Memory B cell (primary cell): Measurements from ENCODE around the gene TMPRSS11E.
A peak's percentile ranks its signal among the peaks of the same experiment; 100 is the strongest.
"Not testable (repeated sequence)": the region's sequence is repeated elsewhere in the genome, so short reads cannot be mapped to it uniquely, and the experiment has no call there.

Source experiments
- ATAC-seq: fragments of 150-1000 bp; cut with Tn5 transposase; 2 replicates; pipeline ENCODE4 v1.10.0; 2021; ENCODE audit warnings: low read depth, mild to moderate bottlenecking, moderate library complexity
- DNase-seq, 2 donors: peaks; one replicate each; pipeline ENCODE4 v3.0.0; 2022; ENCODE audit warnings: low spot score in 2 of 2
- H3K27ac Mint-ChIP-seq: one replicate; pipeline ENCODE4 v1.8.0; 2022; ENCODE audit warnings: mild to moderate bottlenecking, moderate library complexity, mixed read lengths
- H3K27me3 Mint-ChIP-seq: one replicate; pipeline ENCODE4 v1.8.0; 2022; ENCODE audit warnings: mixed read lengths
- H3K36me3 Mint-ChIP-seq: one replicate; pipeline ENCODE4 v1.8.0; 2022; ENCODE audit warnings: mild to moderate bottlenecking, mixed read lengths
- H3K4me1 Mint-ChIP-seq: one replicate; pipeline ENCODE4 v1.8.0; 2022; ENCODE audit warnings: mixed read lengths
- H3K4me3 Mint-ChIP-seq: one replicate; pipeline ENCODE4 v1.8.0; 2022; ENCODE audit warnings: mild to moderate bottlenecking, moderate library complexity, mixed read lengths
- H3K9me3 Mint-ChIP-seq: one replicate; pipeline ENCODE4 v1.8.0; 2022; ENCODE audit warnings: mixed read lengths

The TMPRSS11E gene

GRCh38 chr4:68447201-68447600 is at the start of gene TMPRSS11E:
Gene TMPRSS11E (plus strand): TSS chr4:68447463. CDS start chr4:68447513, 50 bp downstream.
- no peak within 1 kb of the TSS for H3K27ac Mint-ChIP-seq
- peaks cover 2% of the 10 kb centered on the region for H3K36me3 Mint-ChIP-seq
- DNase-seq = no peak
- no peaks in the 10 kb centered on the region for H3K27me3 Mint-ChIP-seq
- peaks cover 16% of the 10 kb centered on the region for H3K4me1 Mint-ChIP-seq
- H3K9me3 Mint-ChIP-seq = peaks cover 2% of the 10 kb centered on the region
- peak; percentile 38 for ATAC-seq
- H3K4me3 Mint-ChIP-seq = no peak within 1 kb of the TSS

- peaks cover 2% of the 10 kb centered on the region for H3K9me3 Mint-ChIP-seq
- H3K4me3 Mint-ChIP-seq = no peak overlapping the region
- H3K36me3 Mint-ChIP-seq = no peaks in the 10 kb centered on the region
- no peak overlapping the region for H3K27ac Mint-ChIP-seq
- no peak for ATAC-seq
- H3K4me1 Mint-ChIP-seq = peaks cover 7% of the 10 kb centered on the region
- no peak for DNase-seq
- H3K27me3 Mint-ChIP-seq = peaks cover 3% of the 10 kb centered on the region
These were observed 48.0 kb upstream of the TMPRSS11E start for GRCh38 chr4:68399306-68399705.

- peaks cover 5% of the 10 kb centered on the region for H3K4me1 Mint-ChIP-seq
- DNase-seq (no peak), ATAC-seq (no peak)
- H3K36me3 Mint-ChIP-seq = no peaks in the 10 kb centered on the region
- H3K27ac Mint-ChIP-seq = no peak overlapping the region
- no peak overlapping the region for H3K4me3 Mint-ChIP-seq
- H3K9me3 Mint-ChIP-seq = peaks cover 2% of the 10 kb centered on the region
- H3K27me3 Mint-ChIP-seq = peaks cover 4% of the 10 kb centered on the region
These were observed 46.0 kb upstream of the TMPRSS11E start for GRCh38 chr4:68401231-68401630.

GRCh38 chr4:68404153-68404552 is 43.1 kb upstream of the TMPRSS11E start:
- Mint-ChIP-seq H3K27ac (no peak overlapping the region), H3K4me3 (no peak overlapping the region), H3K36me3 (no peaks in the 10 kb centered on the region), H3K4me1 (peaks cover 2% of the 10 kb centered on the region), H3K27me3 (peaks cover 4% of the 10 kb centered on the region), H3K9me3 (peaks cover 2% of the 10 kb centered on the region)
- DNase-seq = no peak
- no peak for ATAC-seq

GRCh38 chr4:68405718-68406478 is 41.4 kb upstream of the TMPRSS11E start:
- not testable (repeated sequence) for H3K4me1 Mint-ChIP-seq, ATAC-seq, H3K9me3 Mint-ChIP-seq, H3K27ac Mint-ChIP-seq, H3K36me3 Mint-ChIP-seq, DNase-seq, H3K4me3 Mint-ChIP-seq, H3K27me3 Mint-ChIP-seq

- Mint-ChIP-seq H3K27me3 (peaks cover 6% of the 10 kb centered on the region), H3K4me3 (no peak overlapping the region), H3K27ac (no peak overlapping the region), H3K36me3 (no peaks in the 10 kb centered on the region), H3K9me3 (no peaks in the 10 kb centered on the region), H3K4me1 (no peaks in the 10 kb centered on the region)
- ATAC-seq (no peak), DNase-seq (no peak)
These were observed 40.8 kb upstream of the TMPRSS11E start for GRCh38 chr4:68406479-68406859.

- DNase-seq, H3K4me3 Mint-ChIP-seq, H3K27ac Mint-ChIP-seq, H3K36me3 Mint-ChIP-seq, H3K9me3 Mint-ChIP-seq, H3K4me1 Mint-ChIP-seq, H3K27me3 Mint-ChIP-seq, ATAC-seq: not testable (repeated sequence)
These were observed 40.0 kb upstream of the TMPRSS11E start for GRCh38 chr4:68407015-68407867.

GRCh38 chr4:68407868-68408190 is 39.4 kb upstream of the TMPRSS11E start:
- ATAC-seq (no peak), DNase-seq (no peak)
- no peaks in the 10 kb centered on the region for H3K36me3 Mint-ChIP-seq
- H3K27ac Mint-ChIP-seq = no peak overlapping the region
- no peak overlapping the region for H3K4me3 Mint-ChIP-seq
- H3K27me3 Mint-ChIP-seq = peaks cover 6% of the 10 kb centered on the region
- H3K4me1 Mint-ChIP-seq = no peaks in the 10 kb centered on the region
- H3K9me3 Mint-ChIP-seq = no peaks in the 10 kb centered on the region

- Mint-ChIP-seq H3K4me1 (no peaks in the 10 kb centered on the region), H3K4me3 (no peak overlapping the region)
These were observed 37.1 kb upstream of the TMPRSS11E start for GRCh38 chr4:68410149-68410548.

GRCh38 chr4:68410643-68411042 is 36.6 kb upstream of the TMPRSS11E start:
- Mint-ChIP-seq H3K36me3 (no peaks in the 10 kb centered on the region), H3K4me1 (no peaks in the 10 kb centered on the region), H3K9me3 (no peaks in the 10 kb centered on the region), H3K4me3 (no peak overlapping the region), H3K27ac (no peak overlapping the region), H3K27me3 (peaks cover 4% of the 10 kb centered on the region)
- DNase-seq (no peak), ATAC-seq (no peak)

More at GRCh38 chr4:68410149-68410548, 37.1 kb upstream of the TMPRSS11E start:
- no peak overlapping the region for H3K27ac Mint-ChIP-seq
- ATAC-seq = no peak
- H3K27me3 Mint-ChIP-seq = peaks cover 4% of the 10 kb centered on the region
- no peak for DNase-seq
- no peaks in the 10 kb centered on the region for H3K36me3 Mint-ChIP-seq
- no peaks in the 10 kb centered on the region for H3K9me3 Mint-ChIP-seq

- not testable (repeated sequence) for H3K27me3 Mint-ChIP-seq, ATAC-seq, DNase-seq, H3K36me3 Mint-ChIP-seq, H3K27ac Mint-ChIP-seq, H3K4me1 Mint-ChIP-seq, H3K4me3 Mint-ChIP-seq, H3K9me3 Mint-ChIP-seq
These were observed 35.2 kb upstream of the TMPRSS11E start for GRCh38 chr4:68412031-68412430.

- H3K27me3 Mint-ChIP-seq = peaks cover 4% of the 10 kb centered on the region
- DNase-seq (no peak), ATAC-seq (no peak)
- H3K4me3 Mint-ChIP-seq = no peak overlapping the region
- H3K27ac Mint-ChIP-seq = no peak overlapping the region
- H3K9me3 Mint-ChIP-seq = no peaks in the 10 kb centered on the region
- H3K4me1 Mint-ChIP-seq = no peaks in the 10 kb centered on the region
- H3K36me3 Mint-ChIP-seq = no peaks in the 10 kb centered on the region
These were observed 30.7 kb upstream of the TMPRSS11E start for GRCh38 chr4:68416591-68416990.

GRCh38 chr4:68426516-68426915 is 20.7 kb upstream of the TMPRSS11E start:
- DNase-seq (no peak), ATAC-seq (no peak)
- Mint-ChIP-seq H3K36me3 (peaks cover 2% of the 10 kb centered on the region), H3K4me3 (no peak overlapping the region), H3K27me3 (no peaks in the 10 kb centered on the region), H3K4me1 (peaks cover 3% of the 10 kb centered on the region), H3K9me3 (no peaks in the 10 kb centered on the region), H3K27ac (no peak overlapping the region)

- H3K27me3 Mint-ChIP-seq = no peaks in the 10 kb centered on the region
- no peaks in the 10 kb centered on the region for H3K9me3 Mint-ChIP-seq
- no peak for ATAC-seq
- H3K4me1 Mint-ChIP-seq = peaks cover 3% of the 10 kb centered on the region
- no peak overlapping the region for H3K27ac Mint-ChIP-seq
- H3K4me3 Mint-ChIP-seq = no peak overlapping the region
- DNase-seq = no peak
- no peaks in the 10 kb centered on the region for H3K36me3 Mint-ChIP-seq
These were observed 16.9 kb upstream of the TMPRSS11E start for GRCh38 chr4:68430337-68430736.
